Pancreas (tissue), 10 donors: ENCODE data around the gene ESYT1. TPM values are rescaled to one million over a fixed set of nuclear protein-coding genes. Genes with fewer than 3 reads are reported as not detected.

Experiments used
- ATAC-seq, 4 donors: fragments of 200-7000 bp; cut with Tn5 transposase; one replicate each; pipeline versions ENCODE4 v1.8.0 to v1.9.1; 2020; ENCODE audit warnings: mild to moderate bottlenecking in 4 of 4, moderate library complexity in 4 of 4
- DNase-seq, 6 donors: peaks; one replicate each; pipeline ENCODE4 v3.0.0-alpha.2; 2020
- FAIRE-seq: peaks from 2 replicates; lab custom pipeline; 2012; peaks lifted over from hg19 to GRCh38; lab: Jason Lieb, UNC
- H3K27ac ChIP-seq, 4 donors: fragments of 200-600 bp; sonication (generic); 1 replicate in 3 of 4; 2 replicates in 1 of 4; pipeline versions ENCODE4 v1.5.0 to v1.8.0; 2020
- H3K27me3 ChIP-seq, 4 donors: fragments of 200-600 bp; one replicate each; pipeline ENCODE4 v1.8.0; 2021
- H3K36me3 ChIP-seq, 3 donors: fragments of 200-600 bp; sonication (generic) in 1 of 3; one replicate each; pipeline versions ENCODE4 v1.5.0 to v1.8.0; 2020 to 2021
- H3K4me1 ChIP-seq, 3 donors: fragments of 200-600 bp; one replicate each; pipeline ENCODE4 v1.8.0; 2021
- H3K4me3 ChIP-seq, 4 donors: fragments of 200-600 bp; sonication (generic) in 2 of 4; one replicate each; pipeline versions ENCODE4 v1.5.0 to v1.8.0; 2020 to 2021
- H3K9me3 ChIP-seq, 4 donors: fragments of 200-600 bp; one replicate each; pipeline ENCODE4 v1.8.0; 2021
- CTCF ChIP-seq, 4 donors: fragments of 200-600 bp; sonication (generic) in 3 of 4; IDR thresholded peaks; one replicate each; pipeline versions ENCODE4 v1.5.0 to v1.8.0; 2021; ENCODE audit warnings: antibody characterized with exemption in 4 of 4
- WGBS, 2 donors: extraction: QIAGEN DNeasy Blood & Tissue Kit; methylation state at CpG; one replicate each; pipeline ENCODE4 v1.1.7; 2013; 5-methylcytosine and 5-hydroxymethylcytosine counted together
- intact Hi-C, 3 donors: fragments of 100-400 bp; cut with DNase I; formaldehyde crosslinking; loops; one replicate each; pipeline versions ENCODE4 v1.11.1 to v1.14.2; 2022
- polyA plus RNA-seq, 2 donors: library from polyadenylated mRNA; stranded (reverse); fragments of 200-250 nt; gene quantifications; one replicate each; pipeline ENCODE4 v1.2.3, GENCODE V29; 2013
- total RNA-seq, 6 donors: library from RNA; stranded (reverse); fragmentation: NEBNext Ultra II Directional in 4 of 6; extraction: Animal tissue kit (Norgen Biotek cat#: 25700) in 4 of 6; gene quantifications; one replicate each; pipeline versions ENCODE4 v1.2.1 to v1.2.4, GENCODE V29; 2021 to 2023
- donor health status: healthy with polysubstance abuse.
- donor health status: DM: no; HTN: no; CAD: no; lungs with moderate emphysema.
- donor health status: DM: no; HTN: no; CAD: no.
- donor health status: control.
- donor health status: control.
- donor health status: Bipolar disorder and iron deficiency.
- donor health status: DM: yes; HTN: yes; CAD: no.
- donor health status: DM: no; HTN: no; CAD: no.
- donor health status: DM: no; HTN: no; CAD: no.
- donor health status: DM: yes; HTN: yes; CAD: no.

ESYT1 gene
- total and polyA plus RNA-seq, 8 donors: 22.5 to 55.1 (median 45.3) TPM

GRCh38 chr12:56124133-56124532, 3.9 kb upstream of the ESYT1 start:
- Histone ChIP-seq H3K36me3 (peaks cover 0 to 8% (median 0%) of the 10 kb centered on the region in 3 donors), H3K4me1 (peaks cover 12 to 28% (median 18%) of the 10 kb centered on the region in 3 donors), H3K9me3 (no peaks in the 10 kb centered on the region), H3K27ac (peak overlapping the region in 1 of 4 donors; percentile 12), H3K4me3 (no peak overlapping the region), H3K27me3 (no peaks in the 10 kb centered on the region)
- intact Hi-C loops: loop anchor here in 2 of 3 donors (5.0 to 10.0 kb wide), 2 partner anchors 63 to 331 kb away; partner anchors contain the start of genes MIP (in 1 of the 2) and SMARCC2 (in 1 of the 2)
- FAIRE-seq: no peak
- WGBS, 2 donors: 28 to 39% methylated on average over 4 of the region's 4 CpGs
- no peak for TF ChIP-seq CTCF (IDR thresholded peaks at IDR 0.05)
- DNase-seq: no peak
- no peak for ATAC-seq

- Histone ChIP-seq H3K4me1 (peaks cover 10 to 27% (median 12%) of the 10 kb centered on the region in 3 donors), H3K27ac (peak overlapping the region; percentile 49 to 91 (median 70)), H3K9me3 (no peaks in the 10 kb centered on the region), H3K4me3 (no peak overlapping the region), H3K36me3 (peaks cover 0 to 13% (median 0%) of the 10 kb centered on the region in 3 donors), H3K27me3 (no peaks in the 10 kb centered on the region)
- ATAC-seq: no peak
- intact Hi-C loops: loop anchor here in 1 of 3 donors (2.0 to 10.0 kb wide), 2 partner anchors 62 to 328 kb away; partner anchors contain the start of genes MIP and SMARCC2
- no peak for TF ChIP-seq CTCF (IDR thresholded peaks at IDR 0.05)
- FAIRE-seq: no peak
- WGBS, 2 donors: 34 to 42% methylated on average over 3 of the region's 3 CpGs
- no peak for DNase-seq
Measured at GRCh38 chr12:56126732-56127239, 1.3 kb upstream of the ESYT1 start.

- peaks cover 10 to 27% (median 12%) of the 10 kb centered on the region in 3 donors for H3K4me1 ChIP-seq
- H3K4me3 ChIP-seq: peak overlapping the region in 2 of 4 donors; percentile 24 to 31
- no peak for DNase-seq
- no peaks in the 10 kb centered on the region for H3K9me3 ChIP-seq
- H3K27me3 ChIP-seq: no peaks in the 10 kb centered on the region
- no peak for TF ChIP-seq CTCF (IDR thresholded peaks at IDR 0.05)
- 1% methylated on average over 8 of the region's 8 CpGs for WGBS, 2 donors
- peak overlapping the region; percentile 47 to 91 (median 67) for H3K27ac ChIP-seq
- no peak for FAIRE-seq
- ATAC-seq: no peak
- peaks cover 2 to 19% (median 4%) of the 10 kb centered on the region in 3 donors for H3K36me3 ChIP-seq
- intact Hi-C loops: loop anchor here in 1 of 3 donors (2.0 to 10.0 kb wide), 2 partner anchors 61 to 327 kb away; partner anchors contain the start of genes MIP and SMARCC2
Measured at GRCh38 chr12:56127485-56127887, 581 bp upstream of the ESYT1 start.

GRCh38 chr12:56128670-56129205, 671 bp downstream of the ESYT1 start:
- FAIRE-seq: no peak
- no peak for TF ChIP-seq CTCF (IDR thresholded peaks at IDR 0.05)
- ATAC-seq: peak; percentile 4 to 15 (median 12)
- Histone ChIP-seq H3K4me3 (peak overlapping the region; percentile 64 to 82 (median 76)), H3K9me3 (no peaks in the 10 kb centered on the region), H3K4me1 (peaks cover 10 to 27% (median 12%) of the 10 kb centered on the region in 3 donors), H3K27me3 (no peaks in the 10 kb centered on the region), H3K36me3 (peaks cover 3 to 32% (median 4%) of the 10 kb centered on the region in 3 donors), H3K27ac (peak overlapping the region; percentile 67 to 89 (median 77))
- intact Hi-C loops: loop anchor here in 1 of 3 donors (10.0 kb wide), 1 partner anchor 326 kb away; the partner anchor contains the start of gene MIP
- DNase-seq: peak in 1 of 6 donors; percentile 40
- 0% methylated on average over 20 of the region's 20 CpGs for WGBS, 2 donors
